DMS79 treated with DMSO at 0.1 percent for 48 hours (cell line): ENCODE data around the gene LRRC1.

ENCODE experiments used
- DNase-seq: peaks from one replicate; lab custom pipeline; 2025; lab: John Stamatoyannopoulos, UW

Gene LRRC1

GRCh38 chr6:53815381-53816119 lies 20.7 kb downstream of the LRRC1 start:
- DNase-seq: no peak

DNA sequence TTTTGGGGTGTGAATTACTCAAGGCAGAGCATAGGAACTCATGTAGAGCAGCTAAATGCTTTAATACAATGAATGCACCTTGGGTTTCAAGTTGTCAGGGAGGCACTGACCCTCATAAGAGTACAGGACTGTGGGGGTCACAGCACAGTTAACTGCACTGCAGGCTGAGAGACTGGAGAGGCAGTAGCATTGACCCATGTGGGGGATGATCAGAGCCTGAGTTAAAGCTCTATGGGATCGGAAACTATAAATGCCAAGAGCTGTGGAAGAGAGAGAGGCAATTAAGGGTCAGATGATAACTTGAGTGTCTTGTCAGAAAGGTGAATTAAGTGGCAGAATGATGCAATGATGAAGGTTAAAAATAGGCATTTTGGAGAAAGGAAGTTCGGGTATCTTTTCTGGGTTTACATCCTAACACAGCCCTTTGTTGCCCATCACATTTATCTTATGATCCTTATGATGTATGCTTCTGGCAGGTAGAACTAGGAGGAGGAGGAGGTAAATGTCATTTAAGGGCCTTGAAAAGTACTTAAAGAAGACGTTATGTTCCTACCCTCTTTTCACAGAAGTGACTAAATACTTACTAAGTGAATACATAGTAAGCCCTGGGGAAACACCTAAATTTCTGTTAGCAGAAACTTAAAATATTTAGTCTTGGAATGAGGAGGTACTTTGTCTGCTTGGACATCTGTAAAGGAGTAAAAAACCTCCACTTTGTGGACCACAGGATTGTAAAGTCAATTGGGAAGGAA lies 24.2 kb downstream of the LRRC1 start:
- no peak for DNase-seq

GRCh38 chr6:53822401-53823125 lies 27.8 kb downstream of the LRRC1 start:
- DNase-seq: no peak

DNA sequence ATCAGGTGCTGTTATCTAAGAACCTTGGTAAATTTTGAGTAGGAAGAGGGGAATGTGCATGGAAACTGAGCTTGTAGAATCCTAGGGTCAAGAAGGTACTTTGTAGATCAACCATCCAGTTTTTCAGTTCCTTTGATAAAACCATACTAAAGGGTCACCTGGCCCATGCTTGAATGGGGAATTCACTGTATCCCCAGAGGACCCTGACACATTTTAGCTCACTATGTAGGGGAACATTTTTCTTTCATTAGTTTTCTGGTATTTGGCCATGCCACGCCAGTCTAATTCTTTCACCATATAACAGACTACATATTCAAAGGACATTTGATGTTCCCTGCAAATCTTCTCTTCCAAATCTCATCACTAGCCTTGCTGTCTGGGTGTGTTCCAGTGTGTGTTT lies 29.9 kb downstream of the LRRC1 start:
- DNase-seq: no peak

DNA sequence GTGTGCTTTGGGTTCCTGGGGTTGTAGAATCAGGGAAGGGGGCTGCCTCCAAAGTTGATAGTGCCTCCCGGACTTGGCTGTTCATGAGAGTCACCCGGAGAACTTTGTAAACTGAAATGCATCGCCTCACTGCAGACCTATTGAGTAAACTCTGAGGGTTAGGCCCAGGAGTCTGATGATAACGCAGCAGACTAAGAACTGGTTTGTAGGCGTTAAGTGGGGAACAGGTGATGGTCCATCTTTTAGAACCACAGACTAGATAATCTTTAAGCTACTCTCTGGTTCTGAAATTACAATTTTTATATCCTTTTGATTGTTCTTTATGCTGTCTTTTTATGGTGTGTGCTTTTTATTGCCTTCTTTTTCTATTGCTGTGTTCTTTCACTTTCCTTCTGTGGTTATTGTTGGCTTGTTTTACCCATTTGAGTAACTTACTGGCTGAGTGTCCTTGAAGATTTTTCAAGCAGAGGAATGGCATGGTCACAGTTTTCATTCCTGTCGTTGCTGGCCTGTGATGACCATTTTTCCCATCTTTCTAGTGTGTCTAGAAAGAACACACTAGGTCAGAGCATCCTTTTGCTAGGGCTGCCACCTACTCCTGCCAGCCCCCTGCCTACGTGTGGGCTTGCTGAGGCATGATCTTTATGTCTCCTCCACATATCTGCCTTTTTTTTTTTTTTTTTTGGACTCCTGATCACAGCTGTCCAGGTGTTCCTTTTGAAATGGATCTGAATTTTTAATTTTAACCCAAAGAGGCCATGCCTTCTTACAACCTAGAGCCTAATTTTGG lies 30.9 kb downstream of the LRRC1 start:
- DNase-seq: no peak

GRCh38 chr6:53827531-53827930 lies 32.7 kb downstream of the LRRC1 start:
- no peak for DNase-seq

DNA sequence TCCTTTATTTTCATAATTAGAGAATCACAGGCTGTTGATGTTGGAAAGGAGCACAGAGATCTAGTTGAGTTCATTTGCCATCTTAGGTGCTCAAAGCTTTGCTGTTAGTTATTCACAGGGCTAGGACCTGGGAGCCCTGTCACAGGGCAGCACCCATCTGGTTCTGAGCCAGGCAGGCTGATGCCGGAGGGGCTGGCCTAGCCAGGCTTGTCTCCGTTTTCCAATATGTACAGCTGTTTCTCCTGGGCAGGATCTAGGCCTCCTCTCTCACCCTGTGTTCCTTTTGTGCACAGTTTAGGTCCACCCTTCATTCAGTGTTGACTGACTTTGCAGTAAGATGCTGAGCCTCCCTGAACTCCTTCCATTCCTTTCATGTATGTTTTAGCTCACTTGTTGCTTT lies 33.4 kb downstream of the LRRC1 start:
- no peak for DNase-seq

- no peak for DNase-seq
These were observed 34.3 kb downstream of the LRRC1 start for GRCh38 chr6:53828966-53829697.

DNA sequence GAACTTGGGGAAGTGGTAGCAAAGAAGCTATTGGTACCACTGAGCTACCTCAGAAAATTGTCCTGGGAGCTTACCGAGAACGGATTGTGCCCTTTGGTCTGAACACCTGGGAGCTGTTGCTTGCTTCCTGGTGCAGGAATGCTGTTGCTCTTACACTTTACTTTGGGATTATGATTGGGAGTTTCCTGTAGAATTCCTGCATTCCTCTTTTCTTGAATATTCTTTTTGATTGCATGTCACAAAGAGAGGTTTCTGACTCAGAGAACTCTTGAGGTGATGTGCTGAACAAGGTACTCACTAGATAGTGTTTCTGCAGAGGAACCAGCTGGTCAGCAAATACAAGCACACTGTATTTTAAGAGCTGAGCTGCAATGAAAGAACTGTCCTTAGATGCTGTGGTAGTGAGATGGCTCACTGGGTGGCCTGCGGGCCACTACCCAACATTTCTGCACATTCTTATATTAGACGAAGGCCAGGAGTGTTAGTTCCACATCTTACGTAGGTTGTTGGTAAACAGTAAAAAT lies 35.0 kb downstream of the LRRC1 start:
- DNase-seq: no peak

DNA sequence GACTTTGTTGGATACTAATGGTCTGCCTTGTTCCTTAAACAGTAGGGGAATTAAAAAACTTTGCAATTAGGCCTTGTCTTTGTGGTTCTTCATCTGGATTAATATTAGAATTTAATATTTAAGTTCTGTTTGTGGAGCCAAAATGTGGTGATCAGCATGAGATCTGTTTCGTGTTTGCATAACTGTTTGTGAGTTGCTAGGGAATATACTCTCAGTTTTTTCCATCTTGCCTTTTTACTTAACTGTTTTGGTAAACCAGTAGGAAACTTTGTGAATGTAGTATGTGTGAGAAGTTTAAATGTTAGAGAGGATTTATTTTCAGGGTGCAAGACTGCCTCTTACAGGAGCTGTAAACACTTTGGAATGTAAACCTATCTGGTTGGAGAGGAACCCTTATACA lies 35.6 kb downstream of the LRRC1 start:
- no peak for DNase-seq

DNA sequence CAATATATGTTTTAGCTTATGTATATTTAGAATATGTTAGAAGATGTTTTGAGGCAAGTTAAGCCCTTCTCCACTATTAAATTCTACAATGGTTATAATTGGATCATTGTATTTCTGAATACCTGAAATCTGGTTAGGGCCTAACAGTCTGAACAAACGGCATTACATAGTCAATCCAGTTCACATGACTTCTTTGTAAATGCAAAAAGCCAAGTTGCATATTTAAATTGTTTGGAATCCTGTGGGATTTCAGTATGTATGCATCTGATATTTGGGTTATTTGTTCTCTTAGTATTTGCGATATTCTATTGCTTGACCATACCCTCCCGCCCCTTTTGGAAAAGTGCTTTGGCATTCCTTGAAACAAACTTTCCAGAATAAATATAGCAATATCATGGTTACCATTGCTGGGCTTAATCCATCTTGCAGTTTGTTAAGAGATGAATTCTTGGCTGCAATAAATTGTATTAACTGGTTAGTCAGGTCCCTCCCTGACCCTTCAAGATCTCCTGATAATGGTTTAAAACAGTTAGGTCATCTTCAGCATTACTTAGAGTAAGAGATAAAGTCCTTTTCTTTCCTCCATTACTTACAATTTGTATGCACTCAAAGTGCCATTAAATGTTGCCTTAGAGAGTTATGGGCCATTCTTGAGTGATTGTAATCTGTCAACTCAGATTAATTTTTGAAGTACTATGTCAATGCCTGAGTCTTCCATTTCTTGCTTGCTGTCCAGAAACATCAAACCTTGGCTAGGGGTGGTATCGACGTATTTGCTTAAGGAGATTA lies 36.5 kb downstream of the LRRC1 start:
- no peak for DNase-seq

GRCh38 chr6:53831936-53832660 lies 37.3 kb downstream of the LRRC1 start:
- DNase-seq: no peak

- peak; percentile 93 for DNase-seq
These were observed 38.4 kb downstream of the LRRC1 start for GRCh38 chr6:53833155-53833554.

DNA sequence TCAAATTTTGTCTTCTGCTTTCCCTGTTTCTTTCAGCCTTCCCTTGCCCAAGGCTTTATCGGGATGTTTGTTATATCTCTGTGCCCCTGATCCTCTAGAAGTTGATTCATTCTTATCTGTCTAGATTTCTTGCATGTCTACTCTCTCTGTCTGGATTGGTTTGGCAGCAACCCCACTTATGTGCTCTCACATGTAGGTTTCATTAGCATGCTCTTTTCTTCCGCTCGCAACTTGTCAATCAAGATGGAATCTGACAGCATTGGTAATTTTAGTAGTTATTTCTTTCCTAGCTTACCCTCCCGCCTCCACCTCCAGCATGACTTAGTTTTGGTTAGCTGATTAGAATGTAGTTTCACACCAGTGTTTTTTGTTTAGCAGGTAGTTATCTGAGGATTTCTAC lies 39.3 kb downstream of the LRRC1 start:
- peak; percentile 55 for DNase-seq

DNA sequence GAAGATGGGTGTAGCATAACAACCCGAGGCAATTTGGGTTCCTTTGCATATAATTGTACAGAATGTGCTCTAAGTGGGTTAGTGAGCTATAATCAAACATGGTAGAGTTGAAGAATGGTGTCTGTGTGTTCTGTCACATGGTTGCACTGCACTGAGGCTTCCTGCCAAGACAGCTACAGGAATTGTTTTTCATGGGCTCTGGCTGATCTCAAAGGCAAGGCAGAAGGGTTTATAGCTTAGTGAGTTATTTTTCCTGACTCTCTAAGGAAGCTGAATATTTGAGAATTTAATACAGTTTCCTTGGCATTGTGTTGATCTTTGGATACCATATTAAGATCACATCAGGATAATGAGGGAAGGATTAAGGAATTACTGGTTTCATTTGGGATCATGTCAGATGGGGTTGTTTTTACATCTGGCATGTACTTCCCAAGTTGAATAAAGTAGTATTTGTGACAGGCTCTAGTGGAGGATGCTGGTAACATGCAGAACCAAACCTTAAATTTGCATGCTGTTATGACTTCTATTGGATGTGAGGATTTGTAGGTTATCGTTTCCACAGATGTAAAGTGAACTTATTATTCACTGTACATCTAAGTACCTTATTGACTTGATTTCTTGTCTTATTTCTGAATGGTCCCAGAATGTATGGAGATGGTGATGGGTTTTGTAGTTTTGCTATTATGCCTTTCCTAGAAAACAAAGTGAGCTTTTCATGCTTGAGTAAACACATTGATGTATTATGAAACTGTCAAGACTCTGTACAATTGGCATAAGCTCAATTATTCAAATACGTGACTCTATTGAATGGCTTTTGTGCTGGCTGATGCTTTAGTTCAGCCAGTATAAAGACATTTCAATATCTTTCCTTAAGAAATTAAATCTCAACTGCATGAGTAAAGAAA lies 43.3 kb downstream of the LRRC1 start:
- peak; percentile 52 for DNase-seq

DNA sequence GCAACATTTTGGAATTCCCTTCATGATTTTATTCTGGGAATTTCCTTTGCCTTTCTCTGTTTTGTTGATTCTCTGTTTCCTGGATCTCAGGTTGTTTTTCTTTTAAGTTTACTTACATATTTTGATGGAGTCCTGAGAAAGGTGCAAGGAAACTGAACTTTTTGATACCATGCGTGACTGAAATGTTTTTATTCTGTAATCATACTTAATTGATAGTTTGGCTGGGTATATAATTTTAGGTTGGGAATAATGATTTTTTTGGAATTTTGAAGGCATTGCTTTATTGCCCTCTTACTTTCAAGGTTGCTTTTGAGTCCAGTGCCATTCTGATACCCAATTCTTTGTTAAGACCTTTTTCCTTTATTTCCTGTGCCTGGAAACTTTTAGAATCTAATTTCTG lies 45.2 kb downstream of the LRRC1 start:
- DNase-seq: no peak

DNA sequence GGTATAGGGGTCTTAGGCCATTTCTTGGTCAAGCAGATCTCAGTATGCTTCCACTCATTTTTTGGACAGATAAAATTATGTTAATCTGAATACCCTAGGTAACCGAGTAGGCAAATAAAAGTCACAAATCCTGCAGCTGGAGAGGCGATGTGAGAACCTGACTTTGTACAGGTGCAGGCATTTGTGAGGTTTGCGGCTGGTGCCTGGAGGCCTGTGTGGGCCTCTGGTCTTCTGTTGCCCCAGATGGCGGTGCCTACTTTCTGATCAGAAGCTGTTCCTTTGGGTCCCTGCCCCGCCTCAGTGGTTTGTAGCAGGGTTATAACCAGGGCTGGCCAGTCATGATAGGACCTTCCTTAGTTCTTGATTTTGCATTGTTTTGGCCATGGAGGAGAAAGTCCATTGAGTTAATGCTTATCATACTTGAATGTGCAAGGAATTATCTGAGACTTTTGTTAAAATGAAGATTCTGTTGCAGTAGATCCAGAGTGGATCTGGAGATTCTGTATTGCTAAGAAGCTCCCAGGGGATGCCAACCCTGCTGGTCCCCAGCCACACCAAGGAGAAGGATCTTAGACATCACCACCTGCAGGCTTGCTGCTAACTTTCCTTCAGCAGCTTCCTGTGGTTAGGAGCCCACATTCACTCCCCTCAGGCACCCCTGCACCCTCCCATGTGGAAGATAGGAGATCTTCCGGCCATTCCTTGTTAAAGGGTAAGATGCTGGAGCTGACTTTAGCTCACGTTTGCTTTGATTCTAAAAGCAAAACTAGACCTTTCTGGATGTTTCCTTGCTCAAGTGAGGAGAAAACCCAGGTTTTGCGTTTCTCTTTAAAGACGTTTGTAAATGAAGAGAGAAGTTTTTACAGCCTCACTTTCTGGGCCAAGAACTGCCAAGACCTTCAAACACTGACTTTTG lies 50.7 kb downstream of the LRRC1 start:
- no peak for DNase-seq

DNA sequence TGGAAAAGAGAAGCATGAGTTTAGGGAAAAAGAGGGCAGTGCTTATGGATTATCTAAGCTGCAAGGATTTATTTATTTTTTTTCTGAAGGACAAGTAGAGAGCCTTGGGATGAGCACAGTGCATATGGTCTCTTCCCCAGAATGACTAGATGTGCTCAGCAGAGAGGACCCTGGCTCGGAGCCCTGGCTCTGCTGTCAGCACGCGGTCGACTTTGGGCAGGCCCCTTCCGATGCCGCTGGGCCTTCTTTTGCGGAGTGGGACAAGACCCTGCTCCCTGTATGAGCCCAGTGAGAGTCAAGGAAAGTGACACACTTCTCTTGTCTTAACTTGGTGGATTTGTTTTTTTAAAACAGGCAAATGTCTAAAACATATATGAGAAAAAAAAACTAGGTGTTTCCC lies 51.4 kb downstream of the LRRC1 start:
- DNase-seq: no peak
